ENCODE results near the gene CNTNAP2.

The CNTNAP2 gene

DNA sequence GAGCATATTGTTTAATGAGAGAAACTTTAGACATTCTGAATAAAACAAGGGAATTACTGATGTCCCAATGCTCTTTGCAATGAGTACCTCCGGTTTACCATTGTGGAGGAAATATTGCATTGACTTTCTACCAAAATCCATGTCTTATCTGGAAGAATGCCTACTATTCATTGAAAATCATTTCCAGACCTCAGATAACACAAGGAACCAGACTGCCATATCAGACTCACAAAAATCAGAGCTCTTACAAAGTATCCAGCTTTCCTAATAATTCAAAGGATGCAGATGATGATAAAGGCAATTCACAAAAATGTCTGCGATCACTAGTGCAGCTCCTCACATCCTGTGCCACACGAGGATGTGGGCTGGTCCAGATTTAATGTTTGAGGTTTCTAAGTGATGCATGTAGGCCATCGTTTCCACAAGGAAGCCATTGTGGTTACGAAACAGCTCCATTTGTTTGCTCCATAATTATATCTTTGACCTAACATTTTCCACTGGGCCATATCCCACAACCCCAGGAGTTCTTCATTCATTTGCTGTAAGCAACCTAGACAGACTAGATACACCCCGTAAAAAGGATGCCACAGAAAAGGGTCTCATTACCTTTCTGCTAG is 1642.8 kb downstream of the CNTNAP2 start:
- H3K27ac ChIP-seq: no peak overlapping the region
- TF ChIP-seq, protein P1, sequence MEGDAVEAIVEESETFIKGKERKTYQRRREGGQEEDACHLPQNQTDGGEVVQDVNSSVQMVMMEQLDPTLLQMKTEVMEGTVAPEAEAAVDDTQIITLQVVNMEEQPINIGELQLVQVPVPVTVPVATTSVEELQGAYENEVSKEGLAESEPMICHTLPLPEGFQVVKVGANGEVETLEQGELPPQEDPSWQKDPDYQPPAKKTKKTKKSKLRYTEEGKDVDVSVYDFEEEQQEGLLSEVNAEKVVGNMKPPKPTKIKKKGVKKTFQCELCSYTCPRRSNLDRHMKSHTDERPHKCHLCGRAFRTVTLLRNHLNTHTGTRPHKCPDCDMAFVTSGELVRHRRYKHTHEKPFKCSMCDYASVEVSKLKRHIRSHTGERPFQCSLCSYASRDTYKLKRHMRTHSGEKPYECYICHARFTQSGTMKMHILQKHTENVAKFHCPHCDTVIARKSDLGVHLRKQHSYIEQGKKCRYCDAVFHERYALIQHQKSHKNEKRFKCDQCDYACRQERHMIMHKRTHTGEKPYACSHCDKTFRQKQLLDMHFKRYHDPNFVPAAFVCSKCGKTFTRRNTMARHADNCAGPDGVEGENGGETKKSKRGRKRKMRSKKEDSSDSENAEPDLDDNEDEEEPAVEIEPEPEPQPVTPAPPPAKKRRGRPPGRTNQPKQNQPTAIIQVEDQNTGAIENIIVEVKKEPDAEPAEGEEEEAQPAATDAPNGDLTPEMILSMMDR (conservative IDR thresholded peaks at IDR 0.05): no peak

DNA sequence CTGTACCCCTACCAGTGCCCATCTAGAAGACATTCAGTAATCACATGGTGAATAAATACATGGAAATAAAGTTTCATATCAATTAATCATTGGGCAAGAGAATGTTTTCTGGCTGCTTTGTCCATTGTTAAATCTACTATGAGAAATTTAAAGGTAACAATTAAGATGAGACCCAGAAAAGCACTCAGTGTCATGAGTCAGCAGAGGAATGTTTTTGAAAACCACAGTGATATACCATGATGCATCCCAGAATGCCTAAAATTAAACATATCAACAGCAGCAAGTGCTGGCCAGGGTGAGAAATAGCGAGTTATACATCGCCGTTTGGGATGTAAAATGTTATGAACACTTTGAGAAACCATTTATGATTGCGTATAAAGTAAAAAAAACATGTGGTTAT is 1648.7 kb downstream of the CNTNAP2 start:
- TF ChIP-seq, protein P1 (conservative IDR thresholded peaks at IDR 0.05): no peak
- no peak overlapping the region for H3K27ac ChIP-seq

DNA sequence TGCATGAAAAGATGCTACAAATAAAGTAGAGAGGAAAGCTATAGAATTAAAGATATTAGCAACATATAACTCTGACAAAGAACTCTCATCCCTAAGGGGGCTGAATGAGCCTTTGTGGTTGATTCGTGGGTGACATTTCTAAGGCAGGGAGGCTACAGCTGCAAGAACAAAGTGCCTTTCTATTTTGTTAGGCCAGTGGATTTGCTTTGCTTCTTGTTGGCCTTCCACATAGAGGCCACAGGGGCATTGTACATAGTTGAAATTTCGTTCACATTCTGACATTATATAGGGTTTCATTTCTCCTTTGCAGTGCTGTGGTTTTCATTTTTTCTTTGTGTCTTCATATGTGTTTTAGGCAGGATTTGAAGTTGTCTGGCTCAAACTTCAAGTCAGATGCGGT is 1654.7 kb downstream of the CNTNAP2 start:
- H3K27ac ChIP-seq: no peak overlapping the region
- TF ChIP-seq, protein P1 (conservative IDR thresholded peaks at IDR 0.05): no peak

DNA sequence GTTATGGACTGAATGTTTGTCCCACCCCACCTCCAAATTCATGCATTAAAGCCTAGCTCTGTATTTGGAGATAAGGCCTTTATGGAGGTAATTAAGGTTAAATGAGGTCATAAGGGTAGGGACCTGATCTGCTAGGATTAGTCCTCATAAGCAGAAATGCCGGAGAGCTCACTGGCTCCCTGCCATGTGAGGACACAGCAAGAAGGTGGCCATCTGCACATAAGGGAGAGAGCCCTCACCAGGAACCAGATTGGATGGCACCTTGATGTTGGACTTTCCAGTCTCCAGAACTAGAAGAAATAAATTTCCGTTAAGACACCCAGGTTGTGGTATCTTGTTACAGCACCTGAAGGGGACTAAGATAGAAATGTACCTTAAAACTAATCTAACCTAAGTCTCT is 1657.9 kb downstream of the CNTNAP2 start:
- no peak overlapping the region for H3K27ac ChIP-seq
- TF ChIP-seq, protein P1 (conservative IDR thresholded peaks at IDR 0.05): no peak

DNA sequence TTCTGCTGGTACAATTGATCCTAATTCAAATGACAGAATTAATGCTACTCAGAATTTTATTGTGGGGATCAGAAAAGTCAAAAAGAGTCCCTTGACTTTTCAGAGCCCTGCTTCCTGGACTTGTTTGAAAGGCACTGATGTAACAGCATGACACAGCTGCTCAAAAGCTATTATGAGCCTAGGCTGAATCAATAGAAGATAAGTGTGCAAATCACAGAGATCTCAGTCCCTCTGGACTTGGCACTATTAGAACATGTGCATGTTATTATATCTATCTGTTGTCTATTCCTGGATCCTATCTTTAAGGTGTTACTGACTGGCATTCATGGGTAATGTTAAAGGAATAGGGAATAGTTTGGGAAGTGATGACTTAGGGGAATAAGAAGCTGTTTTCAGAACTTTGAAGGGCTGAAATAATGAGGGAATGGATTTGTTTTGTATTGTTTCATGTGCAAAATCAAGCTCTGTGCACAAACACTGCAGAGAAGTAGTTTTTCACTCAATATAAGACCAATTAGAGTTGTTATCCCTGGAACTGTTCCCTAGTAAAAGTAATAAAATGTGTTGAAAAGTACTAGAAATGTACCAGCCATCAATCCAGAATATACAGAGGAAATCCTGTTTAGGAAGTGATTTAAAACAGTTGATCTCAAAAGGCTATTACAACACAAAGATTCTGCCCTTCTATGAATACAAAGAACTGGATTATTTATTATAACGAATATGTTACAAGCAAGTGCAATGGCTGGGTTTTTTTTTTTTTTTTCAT is 1659.1 kb downstream of the CNTNAP2 start:
- H3K27ac ChIP-seq: no peak overlapping the region
- TF ChIP-seq, protein P1 (conservative IDR thresholded peaks at IDR 0.05): no peak

DNA sequence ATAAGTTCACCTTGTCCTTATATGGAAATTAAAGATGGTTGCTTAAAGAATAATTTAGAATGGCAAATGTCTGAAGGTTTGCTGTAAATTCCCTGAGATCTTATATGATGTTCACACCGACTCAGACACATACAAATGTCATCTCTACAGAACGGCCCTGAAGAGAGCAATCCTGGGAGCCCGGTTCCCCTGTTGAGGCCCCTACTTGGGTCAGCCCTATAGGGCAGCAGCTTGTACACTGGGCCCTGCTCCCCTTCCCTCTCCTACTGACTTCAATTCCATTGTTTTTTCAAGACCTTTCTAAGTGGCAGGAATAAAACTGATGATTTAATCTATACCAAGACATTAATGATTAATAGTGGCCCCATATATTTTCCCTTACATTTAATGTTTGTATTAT is 1660.7 kb downstream of the CNTNAP2 start:
- no peak overlapping the region for H3K27ac ChIP-seq
- TF ChIP-seq, protein P1 (conservative IDR thresholded peaks at IDR 0.05): no peak

DNA sequence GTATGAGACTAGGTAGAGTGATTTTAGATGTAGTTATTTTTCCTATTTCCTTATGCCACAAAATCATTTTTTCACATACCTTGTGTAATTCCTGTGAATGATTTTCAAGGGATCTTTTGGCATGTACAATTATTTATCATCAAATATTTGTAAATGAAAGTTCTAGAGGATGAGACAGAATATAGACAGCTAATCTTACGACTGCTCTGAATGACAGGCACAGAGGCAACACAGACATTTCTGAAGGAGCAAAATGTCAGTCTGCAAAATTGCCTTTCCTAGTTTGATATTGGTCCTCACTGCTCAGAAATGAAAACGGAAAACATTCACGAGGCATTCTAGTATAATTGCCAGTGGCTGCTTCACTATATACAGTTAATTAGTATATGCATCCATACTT is 1663.3 kb downstream of the CNTNAP2 start:
- TF ChIP-seq, protein P1 (conservative IDR thresholded peaks at IDR 0.05): no peak
- no peak overlapping the region for H3K27ac ChIP-seq

All from VCaP (cell line).